AG10803 (cell line): Measurements from ENCODE around the gene KCNK5.

Experiments used
- DNase-seq: peaks from one replicate; pipeline ENCODE4 v3.0.0; 2010; ENCODE audit warnings: low read depth
- H3K4me3 ChIP-seq: 2 replicates; pipeline ENCODE4 v1.5.1; 2011; ENCODE audit warnings: mild to moderate bottlenecking, low read length, control low read depth
- TF ChIP-seq, protein P1 (sequence below): conservative IDR thresholded peaks from 2 replicates; pipeline ENCODE4 v1.5.1; 2011; ENCODE audit warnings: mild to moderate bottlenecking, low read length, control low read depth, inconsistent platforms

KCNK5 gene

DNA sequence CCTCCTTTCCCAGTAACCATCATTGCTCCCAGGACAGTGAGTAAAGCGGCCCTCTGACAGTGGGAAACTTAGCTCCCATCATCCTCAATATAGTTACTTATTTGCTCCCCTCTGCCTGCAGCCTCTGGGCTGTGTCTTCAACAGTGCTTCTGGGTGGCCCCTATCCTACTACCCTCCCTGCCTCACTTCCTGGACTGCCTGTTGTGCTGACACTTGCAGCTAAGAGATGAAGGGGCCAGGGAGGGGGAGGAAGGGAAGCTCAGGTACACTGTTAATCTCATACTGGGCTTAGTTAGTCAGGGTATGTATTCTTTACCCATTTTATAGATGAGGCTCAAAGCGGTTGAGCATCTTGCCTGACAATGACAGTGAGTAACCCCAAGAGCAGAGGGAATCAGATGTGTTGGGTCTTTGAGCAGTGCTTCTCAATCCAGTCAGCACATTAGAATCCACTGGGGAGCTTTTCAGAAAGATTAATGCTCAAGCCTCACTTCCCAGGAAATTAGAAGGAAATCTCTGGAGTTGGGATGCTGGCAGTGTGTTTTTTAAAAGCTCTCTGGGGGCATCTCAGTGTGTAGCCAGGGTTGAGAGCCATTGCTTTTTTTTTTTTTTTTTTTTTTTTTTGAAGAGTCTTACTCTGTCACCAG lies 27.1 kb upstream of the KCNK5 start:
- TF ChIP-seq, protein P1, sequence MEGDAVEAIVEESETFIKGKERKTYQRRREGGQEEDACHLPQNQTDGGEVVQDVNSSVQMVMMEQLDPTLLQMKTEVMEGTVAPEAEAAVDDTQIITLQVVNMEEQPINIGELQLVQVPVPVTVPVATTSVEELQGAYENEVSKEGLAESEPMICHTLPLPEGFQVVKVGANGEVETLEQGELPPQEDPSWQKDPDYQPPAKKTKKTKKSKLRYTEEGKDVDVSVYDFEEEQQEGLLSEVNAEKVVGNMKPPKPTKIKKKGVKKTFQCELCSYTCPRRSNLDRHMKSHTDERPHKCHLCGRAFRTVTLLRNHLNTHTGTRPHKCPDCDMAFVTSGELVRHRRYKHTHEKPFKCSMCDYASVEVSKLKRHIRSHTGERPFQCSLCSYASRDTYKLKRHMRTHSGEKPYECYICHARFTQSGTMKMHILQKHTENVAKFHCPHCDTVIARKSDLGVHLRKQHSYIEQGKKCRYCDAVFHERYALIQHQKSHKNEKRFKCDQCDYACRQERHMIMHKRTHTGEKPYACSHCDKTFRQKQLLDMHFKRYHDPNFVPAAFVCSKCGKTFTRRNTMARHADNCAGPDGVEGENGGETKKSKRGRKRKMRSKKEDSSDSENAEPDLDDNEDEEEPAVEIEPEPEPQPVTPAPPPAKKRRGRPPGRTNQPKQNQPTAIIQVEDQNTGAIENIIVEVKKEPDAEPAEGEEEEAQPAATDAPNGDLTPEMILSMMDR, result no peak
- no peak overlapping the region for H3K4me3 ChIP-seq
- DNase-seq, result no peak

DNA sequence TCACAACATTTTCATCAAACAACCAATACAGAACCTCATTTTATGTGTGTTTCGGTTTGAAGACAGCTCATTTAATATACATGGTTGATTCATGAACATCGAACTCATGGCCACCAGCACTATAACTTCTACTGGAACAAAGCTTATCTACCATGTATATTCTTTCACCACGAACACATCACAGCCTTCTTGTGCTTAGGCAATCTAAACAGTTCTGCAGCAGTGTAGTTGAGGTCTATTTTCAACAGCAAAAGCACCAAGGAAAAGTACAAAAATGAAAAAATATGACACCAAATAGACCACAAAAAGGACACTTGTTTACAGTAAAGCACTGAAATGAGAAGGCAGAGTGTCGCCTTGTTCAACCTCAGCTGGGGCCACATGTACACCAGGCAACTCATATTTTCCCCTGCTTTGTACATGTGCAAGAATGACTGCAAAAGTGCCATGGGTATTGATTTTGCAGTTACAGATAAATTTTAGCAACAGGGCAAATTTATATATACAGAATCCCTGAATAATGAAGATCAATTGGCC lies 25.8 kb upstream of the KCNK5 start:
- TF ChIP-seq, protein P1, result no peak
- H3K4me3 ChIP-seq, result no peak overlapping the region
- no peak for DNase-seq

DNA sequence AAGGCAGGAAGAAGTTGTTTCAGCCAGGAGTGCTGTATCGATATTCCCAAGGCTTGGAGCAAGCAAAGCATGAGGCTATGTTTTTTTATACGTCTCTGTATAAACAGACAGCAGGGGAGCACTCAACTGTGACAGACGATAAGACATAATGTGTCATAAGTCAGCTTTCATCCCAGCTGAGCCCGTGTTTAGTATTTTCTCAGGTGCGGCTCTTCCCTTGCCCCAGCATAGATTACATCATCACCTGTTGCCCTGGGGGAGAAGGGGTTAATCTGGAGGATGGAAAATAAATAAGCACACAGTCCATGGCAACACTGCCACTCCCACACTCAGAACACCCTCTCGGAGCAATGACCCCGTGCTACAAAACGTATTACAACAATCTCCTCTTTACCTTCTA lies 22.1 kb upstream of the KCNK5 start:
- TF ChIP-seq, protein P1, result no peak
- no peak for DNase-seq

DNA sequence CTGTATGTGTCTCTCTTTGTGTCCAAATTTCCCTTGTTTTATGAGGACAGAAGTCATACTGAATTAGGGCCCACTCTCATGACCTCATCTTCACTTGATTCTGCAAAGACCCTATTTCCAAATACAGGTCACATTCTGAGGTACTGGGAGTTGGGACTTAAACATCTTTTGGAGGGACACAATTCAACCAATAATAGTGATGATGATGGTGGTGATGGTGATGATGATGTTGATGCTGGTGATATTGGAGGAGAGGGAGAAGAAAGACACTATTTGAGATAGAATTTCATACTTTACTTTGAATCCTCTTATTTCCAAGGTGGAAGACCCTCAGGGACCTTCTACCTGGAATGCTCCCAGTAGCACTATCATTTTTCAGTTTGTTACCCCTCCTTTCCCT lies 21.2 kb upstream of the KCNK5 start:
- TF ChIP-seq, protein P1, result no peak
- DNase-seq, result no peak

More for the DNA sequence above, 22.1 kb upstream of the KCNK5 start:
- no peak overlapping the region for H3K4me3 ChIP-seq

DNA sequence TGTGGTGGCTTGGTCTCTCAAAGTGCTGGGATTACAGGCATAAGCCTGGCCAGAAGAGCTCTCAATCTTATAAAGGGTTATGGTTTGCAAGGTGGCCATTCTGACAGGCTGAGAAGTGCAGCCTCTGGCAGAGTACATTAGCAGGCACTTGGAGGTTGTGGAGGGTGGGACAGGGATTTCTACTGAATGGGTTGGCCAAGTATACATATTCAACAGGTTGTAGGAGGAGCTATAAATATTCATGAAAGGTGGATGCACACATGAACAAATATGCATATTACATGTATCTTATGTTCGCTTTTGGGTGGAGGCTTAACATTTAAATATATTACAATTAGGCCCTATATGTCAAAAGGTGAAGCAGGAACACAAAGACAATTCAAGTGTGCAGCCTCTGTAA lies 20.0 kb upstream of the KCNK5 start:
- TF ChIP-seq, protein P1, result no peak
- H3K4me3 ChIP-seq, result no peak overlapping the region
- DNase-seq, result no peak

More for the DNA sequence above, 21.2 kb upstream of the KCNK5 start:
- H3K4me3 ChIP-seq, result no peak overlapping the region

DNA sequence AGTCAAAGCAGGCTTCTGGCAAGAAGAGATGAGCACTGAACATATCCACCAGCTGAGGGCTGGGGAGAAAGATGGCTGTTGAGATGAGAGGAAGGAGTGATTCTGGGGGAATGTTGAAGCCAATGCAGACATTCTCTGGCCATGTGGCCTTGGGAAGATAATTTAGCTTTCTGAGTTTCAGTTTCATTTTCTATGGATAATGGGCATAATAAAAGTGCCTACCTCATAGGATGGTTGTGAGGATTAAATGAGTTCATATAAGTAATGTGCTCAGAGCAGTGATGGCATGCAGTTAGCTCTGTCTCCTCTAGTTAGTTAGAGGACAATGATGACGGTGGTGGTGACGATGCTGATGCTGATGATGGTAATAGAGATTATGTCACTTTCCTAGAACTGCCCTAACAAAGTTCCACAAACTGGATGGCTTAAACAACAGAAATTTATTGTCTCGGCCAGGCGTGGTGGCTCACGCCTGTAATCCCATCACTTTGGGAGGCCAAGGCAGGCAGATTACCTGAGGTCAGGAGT lies 18.5 kb upstream of the KCNK5 start:
- TF ChIP-seq, protein P1, result no peak
- no peak for DNase-seq
- H3K4me3 ChIP-seq, result no peak overlapping the region

DNA sequence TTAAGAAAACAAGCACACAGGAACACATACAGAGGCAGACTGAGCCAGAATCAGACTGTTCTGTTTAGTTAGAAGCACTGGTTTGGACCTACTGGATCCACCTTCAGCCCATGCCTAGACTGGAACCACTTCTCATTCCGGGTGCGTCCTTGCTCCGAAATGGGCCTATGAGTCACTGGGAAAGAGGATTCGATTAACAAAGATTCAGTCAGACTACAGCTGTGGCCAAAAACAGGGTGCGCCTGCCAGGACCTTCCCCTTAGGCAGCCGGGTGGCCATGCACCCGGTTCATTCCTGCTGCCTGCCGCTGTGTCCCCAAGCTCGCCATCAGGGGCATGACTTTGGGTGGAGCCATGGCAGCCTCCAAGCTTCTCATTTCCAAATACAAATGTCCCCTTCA lies 14.5 kb upstream of the KCNK5 start:
- H3K4me3 ChIP-seq, result no peak overlapping the region
- no peak for DNase-seq
- TF ChIP-seq, protein P1, result no peak
